Activated CD8-positive, alpha-beta memory T cell treated with anti-CD3 and anti-CD28 coated beads for 24 hours (primary cell): Measurements from ENCODE around the gene EPHB3.

Source experiments
- DNase-seq: peaks from one replicate; pipeline ENCODE4 v3.0.0-alpha.2; 2020

The EPHB3 gene

DNA sequence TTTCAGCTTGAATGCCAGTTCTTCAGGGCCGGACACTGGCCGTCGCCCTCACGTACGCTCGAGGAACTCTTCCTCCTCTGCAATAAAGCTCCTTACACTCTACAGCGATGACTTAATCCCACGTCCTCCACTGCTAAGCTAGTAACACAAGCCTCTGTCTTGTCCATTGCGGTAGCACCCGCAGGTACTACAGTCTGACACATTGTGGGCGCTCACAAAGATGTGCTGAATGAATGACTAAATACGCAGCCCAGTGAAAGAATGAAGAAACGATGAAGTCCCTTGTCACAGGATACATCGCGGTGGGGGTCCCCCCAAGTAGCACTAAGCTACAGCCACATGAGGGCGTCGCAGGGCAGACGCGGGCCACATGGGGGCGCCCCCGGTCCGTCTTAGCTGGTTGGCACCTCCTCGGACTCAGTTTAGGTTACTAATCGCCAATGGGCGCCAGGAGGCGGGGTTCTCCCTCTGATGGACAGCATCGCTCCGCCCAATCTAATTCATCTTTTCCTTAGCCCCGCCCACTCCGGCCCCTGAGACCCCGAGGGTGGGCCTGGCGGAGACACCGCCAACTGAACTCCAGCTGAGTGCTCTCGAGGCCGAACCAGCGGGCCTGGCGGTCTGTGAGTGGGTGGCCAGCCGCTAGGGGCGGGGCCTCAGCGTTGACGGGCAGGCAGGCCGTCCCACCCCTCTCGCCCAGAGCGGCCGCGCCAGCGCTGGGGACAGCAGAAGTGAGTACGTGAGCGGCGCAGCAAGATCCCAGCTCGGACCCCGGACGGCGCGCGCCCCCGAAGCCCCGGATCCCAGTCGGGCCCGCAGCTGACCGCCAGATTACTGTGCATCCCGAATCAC lies at the start of gene EPHB3:
Gene EPHB3, plus strand, starts transcription at position 725 of the 852 bp plus-strand sequence. CDS start 451 bp downstream, outside the sequence.
- DNase-seq, result peak; percentile 97

DNA sequence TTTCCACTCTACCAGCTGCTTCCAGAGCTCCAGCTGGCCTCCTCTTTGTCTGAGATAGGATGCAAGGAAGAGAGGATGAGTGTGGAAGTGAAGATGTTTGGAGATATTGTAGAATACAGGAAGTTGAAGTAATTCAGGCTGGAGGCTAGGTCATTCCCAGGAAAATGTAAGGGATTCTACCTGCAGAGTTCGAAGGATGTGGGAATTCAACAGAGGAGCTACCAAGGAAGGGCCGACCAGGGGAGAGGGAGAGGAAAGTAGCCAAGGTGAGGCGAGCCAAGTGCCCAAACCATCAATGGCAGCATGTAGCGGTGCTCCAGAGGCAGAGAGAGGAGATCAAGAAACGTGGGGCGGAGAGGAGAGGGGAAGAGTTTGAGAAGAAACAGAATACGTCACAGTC lies 49.0 kb upstream of the EPHB3 start:
- no peak for DNase-seq

GRCh38 chr3:184513276-184514170 lies 48.1 kb upstream of the EPHB3 start:
- DNase-seq, result peak; percentile 93

DNA sequence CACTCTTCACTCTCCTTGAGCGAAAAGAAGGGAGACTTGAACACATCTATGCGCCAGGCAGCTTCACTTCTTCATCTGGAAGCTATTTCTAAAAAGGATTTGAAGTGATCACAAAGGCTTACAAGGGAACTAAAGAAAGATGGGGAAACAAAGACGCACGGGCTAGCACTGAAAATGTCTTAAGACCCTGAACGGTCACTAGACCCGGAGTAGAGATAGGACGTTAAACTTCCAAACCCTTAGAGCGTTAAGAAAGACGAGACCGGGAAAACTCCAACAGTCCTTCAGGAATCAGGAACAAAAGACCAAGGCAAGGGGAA lies 47.5 kb upstream of the EPHB3 start:
- DNase-seq, result no peak

DNA sequence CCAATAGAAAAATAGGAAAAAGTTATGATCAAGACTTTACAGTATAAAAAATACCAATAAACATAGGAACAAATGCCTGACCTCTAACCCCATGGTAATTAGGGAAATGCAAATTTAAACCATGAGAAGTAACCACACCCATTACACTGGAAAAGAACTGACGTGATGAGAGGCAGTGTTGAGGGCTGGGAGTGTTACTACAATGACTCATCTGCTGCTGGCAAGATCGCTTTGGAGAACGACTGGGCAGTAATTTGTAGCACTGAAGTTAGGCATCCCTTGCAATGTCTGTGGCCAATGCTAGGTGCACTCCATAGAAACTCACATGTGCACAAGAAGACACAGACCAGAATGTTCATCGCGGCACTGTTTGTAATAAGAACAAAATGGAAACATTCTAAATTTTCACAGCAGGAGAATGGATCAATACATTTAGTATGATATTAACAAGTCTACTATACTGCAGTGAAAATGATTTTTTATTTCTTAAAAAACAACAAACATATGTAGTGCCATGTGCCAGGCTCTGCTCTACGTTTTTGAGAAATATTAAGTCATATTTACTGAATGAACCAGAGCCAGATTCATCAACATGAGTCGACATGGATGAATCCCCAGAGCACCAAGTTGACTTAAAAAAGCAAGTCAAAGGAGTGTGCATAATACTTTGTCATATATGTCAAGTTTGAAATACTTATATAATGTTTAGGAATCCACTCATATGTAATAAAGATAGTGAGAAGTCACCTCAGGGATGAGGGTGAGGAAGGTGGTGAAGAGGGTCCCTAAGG lies 37.6 kb upstream of the EPHB3 start:
- DNase-seq, result no peak

GRCh38 chr3:184524981-184525336 lies 36.6 kb upstream of the EPHB3 start:
- no peak for DNase-seq

- peak; percentile 65 for DNase-seq
These were observed 36.1 kb upstream of the EPHB3 start for GRCh38 chr3:184525337-184526087.

- no peak for DNase-seq
These were observed 35.5 kb upstream of the EPHB3 start for GRCh38 chr3:184526088-184526433.

DNA sequence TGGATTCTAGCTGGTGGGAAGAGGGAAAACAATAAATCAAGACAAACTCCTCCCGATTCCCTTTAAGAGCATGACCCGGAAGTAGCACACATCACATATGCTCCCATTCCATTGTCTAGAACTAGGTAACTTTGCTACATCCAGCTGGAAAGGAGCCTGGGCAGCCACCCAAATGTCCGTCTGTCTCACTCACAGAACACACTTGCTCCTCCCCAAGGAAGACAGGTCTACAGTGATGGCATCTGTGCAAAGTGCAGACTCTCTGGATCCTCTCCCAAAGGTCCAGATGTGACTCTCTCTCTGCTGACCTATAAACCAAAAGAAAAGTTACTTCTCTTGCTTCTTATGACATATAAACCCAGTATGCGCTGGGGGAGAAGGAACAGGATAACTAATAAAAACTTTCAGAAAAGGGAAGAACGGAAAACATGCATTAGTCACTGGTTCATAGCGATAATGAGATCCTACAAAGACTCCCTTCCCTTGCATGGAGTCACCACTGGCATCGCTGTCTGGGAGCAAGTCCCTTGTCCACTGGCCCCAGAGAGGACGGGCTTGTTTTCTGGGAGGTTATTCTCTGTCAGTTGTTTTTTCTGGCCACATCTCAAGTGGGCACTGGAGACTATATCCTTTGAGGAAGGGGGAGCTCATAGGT lies 29.8 kb upstream of the EPHB3 start:
- DNase-seq, result no peak

DNA sequence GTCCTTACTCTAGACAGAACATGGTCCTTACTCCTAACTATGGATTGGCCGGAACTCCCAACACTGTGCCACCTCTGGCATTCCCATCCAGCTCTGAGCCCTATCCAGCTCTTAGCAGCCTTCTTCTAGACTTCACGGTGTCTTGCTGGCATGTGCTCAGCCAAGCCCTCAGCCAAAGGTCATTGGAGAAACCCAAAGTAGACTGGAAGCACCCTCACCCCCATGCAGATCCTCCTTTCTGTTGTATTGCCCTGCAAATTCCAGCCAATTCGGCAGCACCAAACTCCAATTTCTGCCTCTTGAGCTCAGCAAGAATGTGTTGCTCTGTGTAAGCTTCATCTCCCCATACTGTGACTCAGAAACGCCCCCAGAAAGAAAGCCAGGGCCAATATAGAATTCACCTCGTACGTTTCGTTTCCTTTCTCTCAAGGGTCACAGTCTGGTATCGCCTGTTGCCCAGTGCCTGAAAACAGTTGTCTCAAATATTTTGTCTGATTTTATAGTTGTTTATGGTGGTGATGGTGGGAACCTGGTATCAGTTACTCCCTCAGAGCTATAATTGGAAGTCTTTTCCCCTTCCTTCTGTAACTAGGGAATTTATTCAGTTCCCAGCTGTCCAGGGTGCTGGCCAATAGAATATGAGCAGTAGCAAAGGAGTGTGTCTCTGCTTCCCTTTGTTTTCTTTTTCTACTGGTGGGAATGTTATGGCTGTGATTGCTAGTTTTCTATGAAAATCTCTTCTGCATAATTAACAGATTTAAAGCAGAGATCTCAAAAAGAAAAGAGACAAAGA lies 28.4 kb upstream of the EPHB3 start:
- DNase-seq, result peak; percentile 19

DNA sequence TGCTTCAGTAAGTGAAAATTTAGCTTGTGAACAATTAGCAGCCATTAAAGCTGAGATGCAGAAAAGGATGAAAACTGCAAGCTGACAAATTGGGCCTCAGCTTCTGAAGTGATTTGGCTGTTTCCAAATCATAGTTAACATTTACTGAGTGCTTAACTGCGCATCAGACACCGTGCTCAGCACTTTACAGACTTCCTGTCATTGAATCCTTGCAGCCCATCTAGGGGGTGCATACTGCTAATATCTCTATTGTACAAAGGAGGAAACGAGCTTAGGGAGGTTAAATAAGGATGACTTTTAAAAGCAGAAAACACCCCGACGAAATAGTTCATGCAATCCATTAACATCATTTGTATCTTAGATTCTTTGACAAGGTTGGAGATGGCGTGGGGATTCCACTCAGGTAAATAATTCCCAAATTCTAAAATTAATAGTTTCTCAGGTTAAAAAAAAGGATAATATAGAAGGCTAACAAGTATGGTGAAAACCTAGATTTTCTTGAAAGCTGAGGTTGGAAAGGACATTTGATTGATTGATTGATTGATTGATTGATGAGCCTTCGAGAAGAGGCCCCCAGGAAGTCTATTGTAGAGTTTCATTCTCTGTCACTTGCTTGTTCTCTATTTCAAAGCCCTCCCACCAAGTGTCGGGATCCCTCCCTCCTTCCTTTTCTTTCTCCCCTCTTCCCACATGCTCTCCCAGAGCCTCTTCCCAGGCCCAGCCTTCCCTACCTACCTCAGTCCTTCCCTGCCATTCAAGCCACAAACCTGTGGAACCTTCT lies 23.5 kb upstream of the EPHB3 start:
- peak; percentile 4 for DNase-seq

- DNase-seq, result peak; percentile 45
These were observed 22.7 kb upstream of the EPHB3 start for GRCh38 chr3:184538666-184539431.

GRCh38 chr3:184539801-184540435 lies 21.7 kb upstream of the EPHB3 start:
- DNase-seq, result peak; percentile 24

- DNase-seq, result peak; percentile 86
These were observed 20.6 kb upstream of the EPHB3 start for GRCh38 chr3:184540777-184541681.

GRCh38 chr3:184541886-184542562 lies 19.6 kb upstream of the EPHB3 start:
- peak; percentile 43 for DNase-seq

GRCh38 chr3:184542577-184542976 lies 19.0 kb upstream of the EPHB3 start:
- no peak for DNase-seq

- peak; percentile 45 for DNase-seq
These were observed 18.3 kb upstream of the EPHB3 start for GRCh38 chr3:184543256-184543655.
